Measurements from ENCODE around the gene EFNA5. TPM values are rescaled to one million over a fixed set of nuclear protein-coding genes. Genes with fewer than 3 reads are reported as not detected.

Gene EFNA5
- total RNA-seq, 2 donors from 2014 or later, result 5.6 to 7.2 TPM

DNA sequence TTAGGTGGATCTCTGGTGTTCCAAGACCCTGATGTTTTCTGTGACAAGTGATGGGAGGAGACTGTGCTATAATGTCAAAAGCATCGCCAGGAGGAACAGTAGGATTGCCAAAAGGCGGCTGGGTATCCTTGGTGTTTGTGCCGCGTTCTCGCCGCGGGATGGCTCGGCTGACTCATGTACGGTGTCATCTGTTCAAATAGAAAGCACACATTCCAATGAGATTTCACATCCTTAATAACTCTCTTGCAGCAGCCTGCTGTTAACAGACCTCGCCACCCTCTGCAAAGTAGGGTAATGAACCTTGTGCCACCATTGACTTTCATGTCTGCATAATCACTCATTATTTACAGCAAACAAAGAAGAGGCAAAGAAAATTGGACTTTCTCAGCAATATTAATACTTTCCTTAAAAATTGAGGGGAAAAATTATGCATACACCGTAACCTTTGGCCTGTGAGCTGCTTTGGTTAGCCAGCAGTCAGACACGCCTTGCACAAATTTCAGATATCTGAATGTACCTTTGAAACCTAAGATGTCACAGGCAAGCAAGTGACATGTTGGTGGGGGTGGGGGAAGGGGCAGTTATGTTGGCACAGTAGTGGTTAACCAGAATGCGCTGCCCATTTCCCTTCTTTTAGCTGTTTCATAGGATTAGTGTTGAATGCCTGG, 289.4 kb downstream of the EFNA5 start:
- Histone ChIP-seq H3K36me3 (no peaks in the 10 kb centered on the region), H3K27me3 (replicated peaks; ENCODE audit: insufficient read depth) (no peaks in the 10 kb centered on the region), H3K27ac (no peak overlapping the region), H3K9me3 (no peaks in the 10 kb centered on the region), H3K4me1 (replicated peaks) (no peaks in the 10 kb centered on the region), H3K4me3 (no peak overlapping the region)
- no peak for DNase-seq (ENCODE audit: low spot score)
- 90% methylated on average over 13 of the region's 13 CpGs for WGBS
- TF ChIP-seq POLR2AphosphoS5 (IDR thresholded peaks at IDR 0.05), result no peak
- no peak for TF ChIP-seq POLR2A (IDR thresholded peaks at IDR 0.05)
- TF ChIP-seq, protein P1, sequence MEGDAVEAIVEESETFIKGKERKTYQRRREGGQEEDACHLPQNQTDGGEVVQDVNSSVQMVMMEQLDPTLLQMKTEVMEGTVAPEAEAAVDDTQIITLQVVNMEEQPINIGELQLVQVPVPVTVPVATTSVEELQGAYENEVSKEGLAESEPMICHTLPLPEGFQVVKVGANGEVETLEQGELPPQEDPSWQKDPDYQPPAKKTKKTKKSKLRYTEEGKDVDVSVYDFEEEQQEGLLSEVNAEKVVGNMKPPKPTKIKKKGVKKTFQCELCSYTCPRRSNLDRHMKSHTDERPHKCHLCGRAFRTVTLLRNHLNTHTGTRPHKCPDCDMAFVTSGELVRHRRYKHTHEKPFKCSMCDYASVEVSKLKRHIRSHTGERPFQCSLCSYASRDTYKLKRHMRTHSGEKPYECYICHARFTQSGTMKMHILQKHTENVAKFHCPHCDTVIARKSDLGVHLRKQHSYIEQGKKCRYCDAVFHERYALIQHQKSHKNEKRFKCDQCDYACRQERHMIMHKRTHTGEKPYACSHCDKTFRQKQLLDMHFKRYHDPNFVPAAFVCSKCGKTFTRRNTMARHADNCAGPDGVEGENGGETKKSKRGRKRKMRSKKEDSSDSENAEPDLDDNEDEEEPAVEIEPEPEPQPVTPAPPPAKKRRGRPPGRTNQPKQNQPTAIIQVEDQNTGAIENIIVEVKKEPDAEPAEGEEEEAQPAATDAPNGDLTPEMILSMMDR (IDR thresholded peaks at IDR 0.05), result no peak
- intact Hi-C loops (cut with DNase I), result no loop called here

DNA sequence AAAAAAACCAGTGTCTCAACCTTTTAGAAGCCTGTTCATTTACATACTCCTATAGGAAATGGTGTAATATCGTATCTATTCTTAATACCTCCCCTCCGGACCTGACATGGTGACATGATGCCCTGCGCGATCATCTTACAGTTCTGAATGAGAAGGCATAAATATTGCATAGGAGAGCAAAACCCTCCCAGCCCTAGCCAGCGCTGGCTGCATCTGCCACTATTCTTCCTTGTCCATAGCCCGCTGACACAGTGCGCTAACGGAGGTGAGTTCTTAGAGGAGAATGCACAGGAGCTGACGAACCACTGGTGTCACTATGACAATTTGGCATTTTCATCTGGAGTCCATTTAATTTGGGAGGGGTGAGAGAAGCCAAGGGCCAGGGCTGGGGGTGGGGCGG, 290.1 kb downstream of the EFNA5 start:
- H3K27ac ChIP-seq, result no peak overlapping the region
- TF ChIP-seq, protein P1 (IDR thresholded peaks at IDR 0.05), result no peak
- TF ChIP-seq POLR2A (IDR thresholded peaks at IDR 0.05), result no peak
- TF ChIP-seq POLR2AphosphoS5 (IDR thresholded peaks at IDR 0.05), result no peak
- H3K4me3 ChIP-seq, result no peak overlapping the region
- H3K4me1 ChIP-seq (replicated peaks), result no peaks in the 10 kb centered on the region
- 95% methylated on average over 10 of the region's 10 CpGs for WGBS
- intact Hi-C loops (cut with DNase I), result no loop called here
- no peaks in the 10 kb centered on the region for H3K36me3 ChIP-seq
- no peaks in the 10 kb centered on the region for H3K9me3 ChIP-seq
- H3K27me3 ChIP-seq (replicated peaks; ENCODE audit: insufficient read depth), result no peaks in the 10 kb centered on the region
- no peak for DNase-seq (ENCODE audit: low spot score)

- Histone ChIP-seq H3K9me3 (no peaks in the 10 kb centered on the region), H3K27ac (no peak overlapping the region), H3K36me3 (no peaks in the 10 kb centered on the region), H3K27me3 (replicated peaks; ENCODE audit: insufficient read depth) (no peaks in the 10 kb centered on the region), H3K4me1 (replicated peaks) (no peaks in the 10 kb centered on the region), H3K4me3 (no peak overlapping the region)
- WGBS, result 86% methylated on average over 2 of the region's 2 CpGs
- no peak for TF ChIP-seq POLR2AphosphoS5 (IDR thresholded peaks at IDR 0.05)
- TF ChIP-seq, protein P1 (IDR thresholded peaks at IDR 0.05), result no peak
- no peak for TF ChIP-seq POLR2A (IDR thresholded peaks at IDR 0.05)
- no peak for DNase-seq (ENCODE audit: low spot score)
- intact Hi-C loops (cut with DNase I), result no loop called here
These were observed 292.4 kb downstream of the EFNA5 start for GRCh38 chr5:107378218-107378899.

GRCh38 chr5:107377277-107377609, 293.5 kb downstream of the EFNA5 start:
- Histone ChIP-seq H3K4me3 (no peak overlapping the region), H3K4me1 (replicated peaks) (no peaks in the 10 kb centered on the region), H3K9me3 (no peaks in the 10 kb centered on the region), H3K27me3 (replicated peaks; ENCODE audit: insufficient read depth) (no peaks in the 10 kb centered on the region), H3K36me3 (no peaks in the 10 kb centered on the region), H3K27ac (no peak overlapping the region)
- intact Hi-C loops (cut with DNase I), result no loop called here
- no peak for DNase-seq (ENCODE audit: low spot score)
- TF ChIP-seq POLR2A (IDR thresholded peaks at IDR 0.05), result no peak
- TF ChIP-seq, protein P1 (IDR thresholded peaks at IDR 0.05), result no peak
- TF ChIP-seq POLR2AphosphoS5 (IDR thresholded peaks at IDR 0.05), result no peak
- 79% methylated on average over 5 of the region's 5 CpGs for WGBS

All from prostate gland (tissue), 2 donors.